Right lobe of liver (tissue), 6 donors: Measurements from ENCODE around the gene CPED1. TPM values are rescaled to one million over a fixed set of nuclear protein-coding genes. Genes with fewer than 3 reads are reported as not detected.
A peak's percentile ranks its signal among the peaks of the same experiment; 100 is the strongest.

Experiments used
- ATAC-seq, 4 donors: fragments of 200-7000 bp; cut with Tn5 transposase; one replicate each; pipeline ENCODE4 v1.9.1; 2020; ENCODE audit warnings: mild to moderate bottlenecking in 4 of 4, moderate library complexity in 4 of 4
- DNase-seq, 3 donors: peaks; one replicate each; pipeline ENCODE4 v3.0.0-alpha.2; 2020
- H3K27ac ChIP-seq, 3 donors: fragments of 200-600 bp; one replicate each; pipeline ENCODE4 v1.8.0; 2022
- H3K27me3 ChIP-seq, 2 donors: fragments of 200-600 bp; one replicate each; pipeline ENCODE4 v1.8.0; 2022
- H3K36me3 ChIP-seq, 4 donors: fragments of 200-600 bp; sonication (generic) in 1 of 4; one replicate each; pipeline versions ENCODE4 v1.5.1 to v1.8.0; 2017 to 2022; ENCODE audit warnings: control low read depth in 1 of 4
- H3K4me1 ChIP-seq, 4 donors: fragments of 200-600 bp; sonication (generic) in 1 of 4; one replicate each; pipeline versions ENCODE4 v1.5.1 to v1.8.0; 2017 to 2022; ENCODE audit warnings: control low read depth in 1 of 4
- H3K4me3 ChIP-seq, 3 donors: fragments of 200-600 bp; one replicate each; pipeline ENCODE4 v1.8.0; 2022
- H3K9me3 ChIP-seq, 4 donors: fragments of 200-600 bp; sonication (generic) in 1 of 4; one replicate each; pipeline versions ENCODE4 v1.5.1 to v1.8.0; 2017 to 2022; ENCODE audit warnings: control low read depth in 1 of 4
- POLR2A ChIP-seq: fragments of 450-650 bp; IDR thresholded peaks from one replicate; pipeline ENCODE4 v1.6.1; 2017; ENCODE audit warnings: antibody characterized with exemption, mild to moderate bottlenecking
- WGBS: methylation state at CpG from one replicate; pipeline ENCODE4 v1.1.6; 2018; ENCODE audit warnings: low coverage, low lambda C conversion rate; ENCODE audit not compliant: insufficient coverage; ENCODE audit errors: missing lambda C conversion rate; 5-methylcytosine and 5-hydroxymethylcytosine counted together
- intact Hi-C, 2 donors: fragments of 100-400 bp; cut with DNase I; formaldehyde crosslinking; loops; one replicate each; pipeline versions ENCODE4 v1.11.2 to v1.14.1; 2022
- total RNA-seq, 6 experiments: library from RNA; depleted of rRNA in 2 of 6; stranded (reverse); fragments of >200 nt in 2 of 6; fragmentation: NEBNext Ultra II Directional in 3 of 6; extraction: Animal tissue kit (Norgen Biotek cat#: 25700) in 3 of 6; gene quantifications; one replicate each; pipeline versions ENCODE4 v1.1.0 to v1.2.4, GENCODE V29; 2016 to 2023
- TF ChIP-seq, protein P1 (sequence below), 4 donors: fragments of 200-600 bp in 3 of 4; fragments of 450-650 bp in 1 of 4; IDR thresholded peaks; one replicate each; pipeline versions ENCODE4 v1.5.1 to v1.8.0; 2016 to 2022; ENCODE audit warnings: antibody characterized with exemption in 4 of 4, mild to moderate bottlenecking in 2 of 4
- donor health status: DM: no; HTN: yes; CAD: no.
- donor health status: DM: no; HTN: no; CAD: no.
- donor health status: DM: no; HTN: no; CAD: no.
- donor health status: DM: no; HTN: yes; CAD: no.
- donor health status: DM: no; HTN: yes; CAD: no.

The CPED1 gene
- total RNA-seq, 6 experiments from 2014 or later = 24.3 to 45.8 (median 34.9) TPM

DNA sequence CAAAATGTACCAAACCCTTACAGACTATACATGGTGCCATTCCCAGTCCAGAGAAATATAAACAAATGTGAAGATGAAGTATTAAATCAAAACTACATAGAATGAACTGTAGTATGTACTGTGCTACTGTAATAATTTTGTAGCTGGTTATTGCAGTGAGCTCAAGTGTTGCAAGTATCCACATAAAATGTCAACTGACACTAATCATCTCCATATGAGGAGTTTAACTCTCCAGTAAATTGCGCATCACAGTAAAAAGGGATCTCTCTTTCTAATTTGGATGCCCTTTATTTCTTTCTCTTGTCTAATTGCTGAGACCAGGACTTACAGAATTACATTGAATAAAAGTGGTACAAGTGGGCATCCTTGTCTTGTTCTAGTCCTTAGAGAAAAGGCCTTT lies 165.5 kb downstream of the CPED1 start:
- Histone ChIP-seq H3K4me1 (peaks cover 0 to 26% (median 6%) of the 10 kb centered on the region in 4 donors), H3K27ac (peak overlapping the region in 1 of 3 donors; percentile 64)

DNA sequence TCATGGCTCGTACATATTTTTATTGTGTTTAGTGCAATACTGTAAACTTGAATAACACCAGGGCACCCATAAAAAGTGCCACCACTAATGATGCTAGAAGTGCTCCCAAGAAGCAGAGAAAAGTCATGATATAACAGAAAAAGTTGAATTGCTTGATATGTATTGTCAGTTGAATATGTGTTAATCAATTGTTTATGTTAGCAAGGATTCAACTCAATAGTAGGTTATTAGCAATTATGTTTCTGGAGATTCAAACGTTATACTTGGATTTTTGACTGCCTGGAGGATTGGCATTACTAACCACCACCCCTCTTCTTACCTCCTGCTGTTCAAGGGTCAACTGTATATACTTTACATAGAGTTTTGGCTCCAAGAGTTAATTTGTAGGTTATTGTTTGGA lies 168.3 kb downstream of the CPED1 start:
- peak overlapping the region in 2 of 3 donors; percentile 33 to 64 for H3K27ac ChIP-seq
- intact Hi-C loops = no loop called here
- 51% methylated on average over 2 of the region's 2 CpGs for WGBS
- no peaks in the 10 kb centered on the region for H3K36me3 ChIP-seq
- H3K4me1 ChIP-seq = peaks cover 0 to 26% (median 9%) of the 10 kb centered on the region in 4 donors
- DNase-seq (no peak), ATAC-seq (no peak)
- no peaks in the 10 kb centered on the region for H3K9me3 ChIP-seq
- H3K27me3 ChIP-seq = no peaks in the 10 kb centered on the region
- no peak overlapping the region for H3K4me3 ChIP-seq
- TF ChIP-seq POLR2A = no peak
- TF ChIP-seq, protein P1, sequence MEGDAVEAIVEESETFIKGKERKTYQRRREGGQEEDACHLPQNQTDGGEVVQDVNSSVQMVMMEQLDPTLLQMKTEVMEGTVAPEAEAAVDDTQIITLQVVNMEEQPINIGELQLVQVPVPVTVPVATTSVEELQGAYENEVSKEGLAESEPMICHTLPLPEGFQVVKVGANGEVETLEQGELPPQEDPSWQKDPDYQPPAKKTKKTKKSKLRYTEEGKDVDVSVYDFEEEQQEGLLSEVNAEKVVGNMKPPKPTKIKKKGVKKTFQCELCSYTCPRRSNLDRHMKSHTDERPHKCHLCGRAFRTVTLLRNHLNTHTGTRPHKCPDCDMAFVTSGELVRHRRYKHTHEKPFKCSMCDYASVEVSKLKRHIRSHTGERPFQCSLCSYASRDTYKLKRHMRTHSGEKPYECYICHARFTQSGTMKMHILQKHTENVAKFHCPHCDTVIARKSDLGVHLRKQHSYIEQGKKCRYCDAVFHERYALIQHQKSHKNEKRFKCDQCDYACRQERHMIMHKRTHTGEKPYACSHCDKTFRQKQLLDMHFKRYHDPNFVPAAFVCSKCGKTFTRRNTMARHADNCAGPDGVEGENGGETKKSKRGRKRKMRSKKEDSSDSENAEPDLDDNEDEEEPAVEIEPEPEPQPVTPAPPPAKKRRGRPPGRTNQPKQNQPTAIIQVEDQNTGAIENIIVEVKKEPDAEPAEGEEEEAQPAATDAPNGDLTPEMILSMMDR (IDR thresholded peaks at IDR 0.05) = no peak

More for the DNA sequence above, 165.5 kb downstream of the CPED1 start:
- DNase-seq = no peak
- no peaks in the 10 kb centered on the region for H3K36me3 ChIP-seq
- WGBS = 91% methylated on average over 1 of the region's 1 CpG
- no peak overlapping the region for H3K4me3 ChIP-seq
- intact Hi-C loops = no loop called here
- TF ChIP-seq POLR2A = no peak
- TF ChIP-seq, protein P1 (IDR thresholded peaks at IDR 0.05) = no peak
- ATAC-seq = no peak
- H3K9me3 ChIP-seq = no peaks in the 10 kb centered on the region
- H3K27me3 ChIP-seq = no peaks in the 10 kb centered on the region

DNA sequence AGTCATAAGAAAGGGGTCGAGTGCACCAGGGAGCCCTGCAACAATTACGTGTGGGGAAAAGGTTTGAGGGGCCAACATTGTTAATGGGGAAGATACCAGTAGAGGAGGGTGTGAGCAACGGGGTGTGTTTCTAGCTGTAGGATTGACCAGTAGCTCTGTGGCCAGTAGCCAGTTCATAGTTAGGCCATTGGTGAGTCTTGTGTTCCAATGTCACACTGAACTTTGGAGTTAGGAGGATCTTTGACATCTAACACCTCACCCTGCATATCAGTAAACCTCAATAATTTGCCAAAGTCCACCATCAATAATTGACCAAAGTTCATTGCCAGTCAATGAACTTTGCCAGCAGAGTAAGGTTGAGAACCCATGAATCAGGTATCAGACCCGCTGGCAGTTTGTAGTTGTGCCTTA lies 168.8 kb downstream of the CPED1 start:
- Histone ChIP-seq H3K9me3 (no peaks in the 10 kb centered on the region), H3K27me3 (no peaks in the 10 kb centered on the region), H3K36me3 (no peaks in the 10 kb centered on the region), H3K4me3 (no peak overlapping the region), H3K27ac (peak overlapping the region in 2 of 3 donors; percentile 47 to 64), H3K4me1 (peaks cover 0 to 26% (median 9%) of the 10 kb centered on the region in 4 donors)
- no peak for TF ChIP-seq POLR2A
- TF ChIP-seq, protein P1 (IDR thresholded peaks at IDR 0.05) = no peak
- DNase-seq = peak; percentile 35 to 79 (median 55)
- peak; percentile 88 to 96 (median 95) for ATAC-seq
- 37% methylated on average over 4 of the region's 4 CpGs for WGBS
- intact Hi-C loops = no loop called here

DNA sequence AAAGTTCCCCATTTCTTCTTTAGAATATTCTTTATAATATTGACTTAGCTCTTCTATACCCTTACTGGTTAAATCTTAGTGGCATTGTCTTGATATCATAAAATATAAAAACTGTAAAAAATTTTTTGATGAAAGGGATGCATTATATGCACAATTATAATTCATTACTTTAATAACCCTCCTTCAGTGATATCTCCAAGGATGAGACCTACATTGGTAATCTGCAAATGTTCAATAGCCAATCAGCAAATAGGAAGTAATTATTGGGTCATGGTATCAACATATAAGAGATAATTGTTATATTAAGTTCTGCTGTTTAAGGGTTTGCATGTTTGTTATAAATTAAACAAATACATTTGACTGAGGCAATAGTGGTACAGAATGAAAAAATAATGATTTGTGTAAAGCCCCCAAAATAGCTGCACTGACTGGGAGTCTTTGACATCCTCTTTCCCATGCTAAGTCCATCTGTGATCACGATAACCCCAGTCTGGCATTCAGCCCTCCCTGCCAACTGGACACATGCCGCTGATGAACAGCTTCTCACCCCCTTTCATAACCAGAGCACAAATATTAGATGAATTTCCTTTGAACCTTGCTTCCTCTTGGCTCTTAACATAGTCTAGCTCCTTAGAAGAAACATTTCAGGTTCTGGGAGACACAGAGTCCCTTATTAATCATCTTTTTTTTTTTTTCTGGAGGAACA lies 169.5 kb downstream of the CPED1 start:
- no peaks in the 10 kb centered on the region for H3K36me3 ChIP-seq
- no peaks in the 10 kb centered on the region for H3K27me3 ChIP-seq
- TF ChIP-seq, protein P1 (IDR thresholded peaks at IDR 0.05) = no peak
- no peak for TF ChIP-seq POLR2A
- intact Hi-C loops = no loop called here
- no peaks in the 10 kb centered on the region for H3K9me3 ChIP-seq
- H3K4me1 ChIP-seq = peaks cover 0 to 26% (median 9%) of the 10 kb centered on the region in 4 donors
- DNase-seq (peak; percentile 33 to 71 (median 69)), ATAC-seq (peak; percentile 40 to 63 (median 52))
- no peak overlapping the region for H3K4me3 ChIP-seq
- peak overlapping the region in 2 of 3 donors; percentile 47 to 64 for H3K27ac ChIP-seq
- WGBS = 36% methylated on average over 2 of the region's 2 CpGs
